Fibroblast of skin of right quadriceps (primary cell): Measurements from ENCODE around the gene ONECUT3.

Source experiments
- DNase-seq: peaks from one replicate; pipeline ENCODE4 v3.0.0-alpha.2; 2013

ONECUT3 gene

DNA sequence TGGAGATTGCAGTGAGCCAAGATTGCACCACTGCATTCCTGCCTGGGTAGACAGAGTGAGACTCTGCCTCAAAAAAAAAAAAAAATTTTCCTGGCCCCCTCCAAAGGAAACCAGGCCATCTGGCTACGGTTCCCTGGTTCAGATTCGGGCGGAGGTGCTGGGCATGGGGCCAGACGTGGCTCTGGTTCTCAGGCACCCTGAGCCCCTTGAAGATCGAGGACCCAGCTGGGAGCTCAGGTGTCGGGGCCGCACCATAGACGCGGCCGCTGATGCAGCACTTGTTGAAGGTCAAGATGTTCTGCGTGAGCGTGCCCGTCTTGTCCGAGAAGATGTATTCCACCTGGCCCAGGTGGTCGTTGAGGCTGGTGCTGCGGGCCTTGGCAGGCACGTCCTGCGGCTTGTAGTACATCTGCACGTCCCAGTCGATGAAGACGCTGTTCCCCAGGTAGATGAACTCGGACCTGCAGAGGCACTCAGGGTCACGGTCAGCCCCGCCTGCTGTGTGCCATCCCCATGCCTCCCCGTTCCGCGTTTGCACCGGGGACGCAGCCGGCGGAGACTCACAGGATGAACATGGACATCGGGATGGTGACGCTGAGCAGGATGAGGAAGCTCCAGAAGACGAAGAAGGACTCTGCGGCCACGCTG lies 46.5 kb downstream of the ONECUT3 start:
- no peak for DNase-seq

GRCh38 chr19:1804858-1805257 lies 51.6 kb downstream of the ONECUT3 start:
- DNase-seq, result no peak

- no peak for DNase-seq
These were observed 52.3 kb downstream of the ONECUT3 start for GRCh38 chr19:1805401-1806183.

GRCh38 chr19:1806184-1807029 lies 53.1 kb downstream of the ONECUT3 start:
- no peak for DNase-seq

DNA sequence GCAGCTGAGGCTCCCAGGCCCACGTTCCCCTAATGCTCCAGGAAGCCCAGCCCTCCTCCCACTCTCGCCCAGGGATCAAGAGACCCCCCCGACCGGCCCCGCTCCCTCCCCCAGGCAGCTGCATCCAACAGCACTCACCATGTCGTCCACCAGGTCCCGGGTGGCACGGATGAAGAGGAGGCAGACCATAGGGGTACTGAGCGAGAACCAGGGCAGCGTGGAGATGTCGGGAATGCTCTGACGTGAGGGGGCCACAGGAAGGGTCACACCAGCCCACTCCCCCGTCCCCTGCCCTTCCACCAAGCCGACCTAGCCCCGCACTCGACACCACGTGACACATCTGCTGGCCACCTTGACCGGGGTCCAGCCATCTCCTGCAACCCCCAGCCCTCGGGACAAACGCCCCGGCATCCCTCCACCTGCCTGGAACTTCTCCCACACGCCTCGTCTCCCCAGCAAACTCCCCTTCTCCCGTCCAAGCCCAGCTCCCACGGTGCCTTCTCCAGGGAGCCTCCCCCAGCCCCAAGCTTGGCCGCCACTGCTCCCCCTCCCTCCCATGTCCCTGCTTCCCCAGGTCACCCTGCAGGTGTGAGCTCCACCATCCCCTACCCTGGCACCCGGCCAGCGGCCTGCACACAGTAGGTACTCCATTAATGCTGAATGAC lies 53.9 kb downstream of the ONECUT3 start:
- DNase-seq, result no peak

DNA sequence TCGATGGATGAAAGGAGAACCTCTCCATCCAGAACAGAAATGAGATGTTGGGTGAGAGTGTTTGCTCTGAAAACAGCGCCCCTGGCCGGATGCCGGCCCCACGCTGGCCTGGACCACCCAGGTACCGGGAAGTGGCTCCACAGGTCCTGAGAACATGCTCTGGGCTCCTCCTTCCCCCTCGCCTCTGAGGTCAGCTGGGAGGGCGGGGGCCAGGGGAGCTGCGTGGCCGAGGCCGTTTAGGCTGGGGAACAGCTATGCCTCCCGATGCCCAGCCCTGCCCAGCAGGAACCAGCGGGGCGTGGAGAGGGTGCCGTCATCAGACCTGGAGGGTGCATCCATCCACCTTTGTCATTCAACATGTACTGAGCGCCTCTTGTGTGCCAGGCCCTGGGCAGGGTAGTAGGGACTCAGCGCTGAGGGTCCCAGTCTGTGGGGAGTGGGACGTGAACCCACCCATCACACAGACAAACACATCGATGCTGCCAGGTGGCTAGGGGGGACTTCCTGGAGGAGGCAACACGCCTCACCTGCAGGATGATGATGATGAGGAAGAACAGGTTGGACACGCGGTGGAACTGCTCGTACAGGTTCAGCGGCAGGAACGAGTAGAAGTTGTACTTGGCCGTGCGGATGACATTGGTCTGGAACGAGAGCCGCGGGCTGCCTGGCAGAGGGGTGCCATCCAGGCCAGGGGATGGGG lies 54.5 kb downstream of the ONECUT3 start:
- no peak for DNase-seq

GRCh38 chr19:1808395-1808731 lies 55.1 kb downstream of the ONECUT3 start:
- no peak for DNase-seq

- DNase-seq, result no peak
These were observed 56.4 kb downstream of the ONECUT3 start for GRCh38 chr19:1809678-1810077.

DNA sequence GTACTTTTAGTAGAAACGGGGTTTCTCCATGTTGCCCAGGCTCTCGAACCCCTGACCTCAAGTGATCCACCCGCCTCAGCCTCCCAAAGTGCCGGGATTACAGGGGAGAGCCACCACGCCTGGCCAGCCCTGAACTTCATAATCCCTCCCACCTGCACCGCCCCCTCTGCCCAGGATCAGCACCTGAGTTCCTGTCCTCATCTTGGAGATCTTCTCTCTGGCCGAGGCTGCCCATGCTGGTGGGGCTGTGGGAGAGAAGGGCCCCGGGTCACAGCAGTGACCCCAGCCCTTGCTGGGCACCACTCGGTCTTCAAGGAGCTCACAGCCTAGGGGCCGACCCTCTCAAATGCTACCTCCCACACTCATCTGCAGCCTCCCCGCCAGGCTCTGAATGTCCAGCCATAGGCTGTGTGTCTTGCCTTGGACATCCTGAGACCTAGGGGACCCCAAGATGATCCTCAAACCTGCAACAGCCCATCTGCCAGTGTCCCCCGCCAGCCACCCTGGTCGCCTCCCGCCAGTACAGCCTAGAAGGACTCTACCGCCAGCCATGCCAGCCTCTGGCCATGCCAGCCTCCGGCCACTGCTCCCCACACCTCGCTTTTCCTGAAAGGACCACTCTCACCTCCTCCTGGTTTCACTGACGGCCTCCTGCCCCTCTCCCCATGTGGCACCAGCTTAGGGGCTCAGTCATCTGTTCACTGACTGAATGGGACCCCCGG lies 57.3 kb downstream of the ONECUT3 start:
- DNase-seq, result no peak

DNA sequence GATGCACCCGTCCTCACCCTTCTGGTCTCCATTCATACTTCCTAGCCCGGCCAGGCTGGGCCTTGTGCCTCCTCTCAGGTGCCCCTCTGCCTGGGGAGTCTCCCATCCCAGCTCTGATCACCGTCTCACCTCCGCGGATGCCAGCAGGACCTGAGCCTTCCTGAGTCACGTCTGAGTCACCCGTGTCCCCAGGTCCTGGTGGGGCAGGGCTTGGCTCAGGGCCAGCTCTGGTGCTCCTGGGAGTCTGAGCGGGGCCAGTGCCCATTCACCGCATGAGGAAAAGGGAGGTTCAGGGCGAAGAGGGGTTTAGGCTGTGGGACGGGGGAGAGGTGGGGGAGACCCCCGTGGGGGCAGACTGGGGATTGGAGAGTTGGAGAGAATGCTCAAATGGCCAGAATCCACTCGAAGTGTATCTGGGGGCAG lies 58.2 kb downstream of the ONECUT3 start:
- DNase-seq, result peak; percentile 61

- no peak for DNase-seq
These were observed 58.7 kb downstream of the ONECUT3 start, which contains the start of gene ATP8B3 for GRCh38 chr19:1811942-1812425. Gene ATP8B3, minus strand, starts transcription at chr19:1812276. Its CDS starts 540 bp downstream, at chr19:1811736.

GRCh38 chr19:1812426-1813191 lies 59.3 kb downstream of the ONECUT3 start:
- peak; percentile 92 for DNase-seq

- no peak for DNase-seq
These were observed 60.2 kb downstream of the ONECUT3 start for GRCh38 chr19:1813192-1814182.

- DNase-seq, result no peak
These were observed 61.1 kb downstream of the ONECUT3 start for GRCh38 chr19:1814391-1814790.

DNA sequence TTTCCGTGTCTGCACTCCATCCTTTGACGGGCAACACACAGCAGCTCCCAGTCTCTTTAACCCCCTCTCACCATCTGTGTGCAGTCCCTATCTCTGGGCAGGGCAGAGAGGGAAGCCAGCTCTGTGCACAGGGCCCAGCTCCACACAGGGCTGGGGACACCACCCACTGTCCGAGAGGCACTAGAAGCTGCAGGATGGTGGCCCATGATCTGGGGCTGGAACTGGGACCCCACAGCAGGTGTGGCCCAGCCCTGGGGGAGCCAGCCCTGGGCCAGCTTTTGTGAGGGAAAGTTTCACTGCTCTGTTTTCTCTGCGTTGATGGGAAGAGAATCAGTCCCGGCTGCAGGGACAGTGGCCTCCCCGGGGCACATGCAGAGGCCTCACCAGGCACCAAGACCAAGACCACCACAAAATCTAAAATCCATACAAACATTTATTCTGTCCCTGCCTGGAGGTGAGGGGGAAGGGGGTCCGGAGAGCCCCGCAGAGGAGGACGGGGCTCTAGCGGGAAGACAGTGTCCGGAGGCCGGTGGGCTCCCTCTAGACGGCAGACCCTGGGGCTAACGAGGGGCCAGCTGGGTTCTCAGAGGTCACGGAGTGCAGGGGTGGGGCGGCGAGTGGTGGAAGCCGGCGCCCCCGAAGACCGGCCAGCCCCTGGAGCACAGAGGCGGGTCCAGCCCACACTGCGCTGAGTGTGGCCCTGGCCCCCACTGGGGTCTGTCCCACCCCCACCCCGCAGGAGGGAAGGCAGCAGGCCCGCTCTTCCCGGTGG lies 61.7 kb downstream of the ONECUT3 start:
- DNase-seq, result no peak

GRCh38 chr19:1815605-1816529 lies 62.6 kb downstream of the ONECUT3 start:
- no peak for DNase-seq

DNA sequence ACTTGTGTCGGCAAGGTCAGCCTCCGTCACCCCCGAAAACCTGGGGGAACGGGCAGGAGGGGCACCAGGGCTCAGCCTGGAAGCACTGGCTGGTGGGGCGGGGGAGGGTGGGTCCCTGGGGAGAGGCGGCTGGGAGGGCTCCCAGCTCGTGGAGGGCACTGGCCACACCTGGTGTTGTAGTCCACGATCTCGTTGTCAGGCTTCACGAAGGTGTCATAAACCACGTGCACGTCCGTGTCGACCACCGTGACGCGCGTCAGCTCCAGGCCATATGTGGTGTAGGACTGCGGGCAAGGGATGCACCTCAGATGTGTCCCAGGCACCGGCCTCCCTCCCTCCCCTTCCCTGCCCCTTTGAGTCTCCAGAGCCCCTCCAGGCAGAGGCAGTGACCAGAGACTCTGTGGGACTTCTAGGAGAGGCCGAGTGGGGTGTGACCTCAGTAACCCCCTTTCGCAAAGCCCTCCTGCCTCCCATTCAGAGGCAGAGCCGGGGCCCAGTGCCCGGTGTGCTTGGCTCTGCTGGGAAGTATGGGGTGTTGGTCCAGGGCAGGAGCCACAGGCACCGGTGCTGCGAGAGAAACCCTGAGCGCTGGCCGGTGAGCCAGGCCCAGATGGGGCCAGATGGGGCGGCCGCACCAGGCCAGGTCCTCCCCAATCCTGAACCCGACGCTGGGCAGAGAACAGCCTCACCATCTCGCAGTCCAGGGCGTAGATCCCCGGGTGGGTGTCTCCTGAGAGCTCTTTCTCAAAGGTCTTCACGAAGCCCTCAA lies 63.4 kb downstream of the ONECUT3 start:
- no peak for DNase-seq
